Stimulated activated CD8-positive, alpha-beta memory T cell treated with anti-CD3 and anti-CD28 coated beads, Interleukin-7, amount 100 ng/mL, for 48 hours (primary cell): ENCODE measurements around the gene CELSR2.

ENCODE experiments used
- DNase-seq, 2 donors: peaks; one replicate each; pipeline ENCODE4 v3.0.0-alpha.2; 2020; ENCODE audit warnings: low read depth in 1 of 2; ENCODE audit errors: extremely low read depth in 1 of 2

The CELSR2 gene

DNA sequence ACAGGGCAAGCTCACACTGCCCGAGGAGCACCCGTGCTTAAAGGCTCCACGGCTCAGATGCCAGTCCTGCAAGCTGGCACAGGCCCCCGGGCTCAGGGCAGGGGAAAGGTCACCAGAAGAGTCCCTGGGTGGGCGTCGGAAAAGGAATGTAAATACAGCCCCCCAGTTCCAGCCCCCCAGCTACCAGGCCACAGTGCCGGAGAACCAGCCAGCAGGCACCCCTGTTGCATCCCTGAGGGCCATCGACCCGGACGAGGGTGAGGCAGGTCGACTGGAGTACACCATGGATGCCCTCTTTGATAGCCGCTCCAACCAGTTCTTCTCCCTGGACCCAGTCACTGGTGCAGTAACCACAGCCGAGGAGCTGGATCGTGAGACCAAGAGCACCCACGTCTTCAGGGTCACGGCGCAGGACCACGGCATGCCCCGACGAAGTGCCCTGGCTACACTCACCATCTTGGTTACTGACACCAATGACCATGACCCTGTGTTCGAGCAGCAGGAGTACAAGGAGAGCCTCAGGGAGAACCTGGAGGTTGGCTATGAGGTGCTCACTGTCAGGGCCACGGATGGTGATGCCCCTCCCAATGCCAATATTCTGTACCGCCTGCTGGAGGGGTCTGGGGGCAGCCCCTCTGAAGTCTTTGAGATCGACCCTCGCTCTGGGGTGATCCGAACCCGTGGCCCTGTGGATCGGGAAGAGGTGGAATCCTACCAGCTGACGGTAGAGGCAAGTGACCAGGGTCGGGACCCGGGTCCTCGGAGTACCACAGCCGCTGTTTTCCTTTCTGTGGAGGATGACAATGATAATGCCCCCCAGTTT, 1.3 kb downstream of the CELSR2 start:
- no peak for DNase-seq

DNA sequence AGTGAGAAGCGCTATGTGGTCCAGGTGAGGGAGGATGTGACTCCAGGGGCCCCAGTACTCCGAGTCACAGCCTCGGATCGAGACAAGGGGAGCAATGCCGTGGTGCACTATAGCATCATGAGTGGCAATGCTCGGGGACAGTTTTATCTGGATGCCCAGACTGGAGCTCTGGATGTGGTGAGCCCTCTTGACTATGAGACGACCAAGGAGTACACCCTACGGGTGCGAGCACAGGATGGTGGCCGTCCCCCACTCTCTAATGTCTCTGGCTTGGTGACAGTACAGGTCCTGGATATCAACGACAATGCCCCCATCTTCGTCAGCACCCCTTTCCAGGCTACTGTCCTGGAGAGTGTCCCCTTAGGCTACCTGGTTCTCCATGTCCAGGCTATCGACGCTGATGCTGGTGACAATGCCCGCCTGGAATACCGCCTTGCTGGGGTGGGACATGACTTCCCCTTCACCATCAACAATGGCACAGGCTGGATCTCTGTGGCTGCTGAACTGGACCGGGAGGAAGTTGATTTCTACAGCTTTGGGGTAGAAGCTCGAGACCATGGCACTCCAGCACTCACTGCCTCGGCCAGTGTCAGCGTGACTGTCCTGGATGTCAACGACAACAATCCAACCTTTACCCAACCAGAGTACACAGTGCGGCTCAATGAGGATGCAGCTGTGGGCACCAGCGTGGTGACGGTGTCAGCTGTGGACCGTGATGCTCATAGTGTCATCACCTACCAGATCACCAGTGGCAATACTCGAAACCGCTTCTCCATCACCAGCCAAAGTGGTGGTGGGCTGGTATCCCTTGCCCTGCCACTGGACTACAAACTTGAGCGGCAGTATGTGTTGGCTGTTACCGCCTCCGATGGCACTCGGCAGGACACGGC, 2.2 kb downstream of the CELSR2 start:
- no peak for DNase-seq

DNA sequence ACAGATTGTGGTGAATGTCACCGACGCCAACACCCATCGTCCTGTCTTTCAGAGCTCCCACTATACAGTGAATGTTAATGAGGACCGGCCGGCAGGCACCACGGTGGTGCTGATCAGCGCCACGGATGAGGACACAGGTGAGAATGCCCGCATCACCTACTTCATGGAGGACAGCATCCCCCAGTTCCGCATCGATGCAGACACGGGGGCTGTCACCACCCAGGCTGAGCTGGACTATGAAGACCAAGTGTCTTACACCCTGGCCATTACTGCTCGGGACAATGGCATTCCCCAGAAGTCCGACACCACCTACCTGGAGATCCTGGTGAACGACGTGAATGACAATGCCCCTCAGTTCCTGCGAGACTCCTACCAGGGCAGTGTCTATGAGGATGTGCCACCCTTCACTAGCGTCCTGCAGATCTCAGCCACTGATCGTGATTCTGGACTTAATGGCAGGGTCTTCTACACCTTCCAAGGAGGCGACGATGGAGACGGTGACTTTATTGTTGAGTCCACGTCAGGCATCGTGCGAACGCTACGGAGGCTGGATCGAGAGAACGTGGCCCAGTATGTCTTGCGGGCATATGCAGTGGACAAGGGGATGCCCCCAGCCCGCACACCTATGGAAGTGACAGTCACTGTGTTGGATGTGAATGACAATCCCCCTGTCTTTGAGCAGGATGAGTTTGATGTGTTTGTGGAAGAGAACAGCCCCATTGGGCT, 3.0 kb downstream of the CELSR2 start:
- DNase-seq: no peak

DNA sequence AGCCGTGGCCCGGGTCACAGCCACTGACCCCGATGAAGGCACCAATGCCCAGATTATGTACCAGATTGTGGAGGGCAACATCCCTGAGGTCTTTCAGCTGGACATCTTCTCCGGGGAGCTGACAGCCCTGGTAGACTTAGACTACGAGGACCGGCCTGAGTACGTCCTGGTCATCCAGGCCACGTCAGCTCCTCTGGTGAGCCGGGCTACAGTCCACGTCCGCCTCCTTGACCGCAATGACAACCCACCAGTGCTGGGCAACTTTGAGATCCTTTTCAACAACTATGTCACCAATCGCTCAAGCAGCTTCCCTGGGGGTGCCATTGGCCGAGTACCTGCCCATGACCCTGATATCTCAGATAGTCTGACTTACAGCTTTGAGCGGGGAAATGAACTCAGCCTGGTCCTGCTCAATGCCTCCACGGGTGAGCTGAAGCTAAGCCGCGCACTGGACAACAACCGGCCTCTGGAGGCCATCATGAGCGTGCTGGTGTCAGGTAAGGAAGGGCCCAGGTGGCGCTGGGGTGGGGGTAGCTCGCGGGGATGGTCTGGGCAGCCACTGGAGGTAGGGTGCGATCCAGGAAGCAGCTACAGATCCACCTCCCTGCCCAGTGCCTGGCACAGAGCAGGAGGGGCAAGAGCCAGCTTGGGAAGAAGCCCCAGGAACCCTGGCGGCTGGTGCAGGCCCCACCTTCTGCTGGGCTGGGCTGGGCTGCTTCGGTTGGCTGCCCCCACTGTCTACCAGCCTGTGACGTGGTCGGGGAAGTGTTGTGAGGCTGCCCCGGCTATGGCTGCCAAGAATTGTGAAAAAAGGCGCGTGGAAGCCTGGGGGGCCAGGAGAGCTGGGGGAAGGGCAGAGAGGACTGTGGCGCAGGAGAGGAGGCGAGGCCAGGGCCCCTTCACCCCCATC, 3.8 kb downstream of the CELSR2 start:
- no peak for DNase-seq

DNA sequence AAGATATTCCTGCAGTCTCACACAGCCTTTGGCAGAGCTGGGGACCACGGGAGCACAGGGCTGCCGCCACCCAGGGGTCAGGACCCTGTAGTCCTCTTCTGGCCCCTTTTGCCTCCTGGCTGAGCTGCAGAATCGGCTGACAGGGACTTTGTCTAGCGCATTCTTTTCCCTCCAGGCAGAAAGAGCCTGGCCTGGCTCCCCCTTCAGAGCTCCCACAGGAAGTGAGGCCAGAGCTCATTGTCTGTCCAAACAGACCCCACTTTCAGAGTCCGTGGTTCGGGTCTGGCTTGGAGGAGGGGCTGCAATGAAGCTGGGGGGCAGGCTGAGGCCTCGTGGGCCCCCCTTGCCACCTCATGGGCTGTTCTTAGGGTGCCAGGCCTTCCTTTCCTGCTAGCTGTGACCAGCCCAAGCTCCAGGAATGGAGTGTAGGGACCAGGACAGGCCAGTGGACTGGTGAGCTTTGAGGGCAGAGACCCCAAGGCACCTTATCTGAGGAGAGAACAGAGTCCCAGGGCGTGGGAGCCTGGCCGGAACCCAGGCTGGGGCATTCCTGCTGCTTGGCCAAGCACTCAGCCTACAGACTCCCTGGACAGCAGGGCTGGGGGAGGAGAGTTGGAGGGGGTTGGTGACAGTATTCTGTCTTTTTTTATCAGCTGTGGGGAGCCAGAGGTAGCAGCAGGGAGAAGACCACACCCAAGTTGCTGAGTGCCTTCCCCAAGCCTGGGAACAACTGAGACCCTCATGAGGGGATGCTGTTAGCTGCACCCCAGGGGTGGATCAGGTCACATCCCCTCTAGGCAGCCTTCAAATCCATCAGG, 4.7 kb downstream of the CELSR2 start:
- DNase-seq: no peak

DNA sequence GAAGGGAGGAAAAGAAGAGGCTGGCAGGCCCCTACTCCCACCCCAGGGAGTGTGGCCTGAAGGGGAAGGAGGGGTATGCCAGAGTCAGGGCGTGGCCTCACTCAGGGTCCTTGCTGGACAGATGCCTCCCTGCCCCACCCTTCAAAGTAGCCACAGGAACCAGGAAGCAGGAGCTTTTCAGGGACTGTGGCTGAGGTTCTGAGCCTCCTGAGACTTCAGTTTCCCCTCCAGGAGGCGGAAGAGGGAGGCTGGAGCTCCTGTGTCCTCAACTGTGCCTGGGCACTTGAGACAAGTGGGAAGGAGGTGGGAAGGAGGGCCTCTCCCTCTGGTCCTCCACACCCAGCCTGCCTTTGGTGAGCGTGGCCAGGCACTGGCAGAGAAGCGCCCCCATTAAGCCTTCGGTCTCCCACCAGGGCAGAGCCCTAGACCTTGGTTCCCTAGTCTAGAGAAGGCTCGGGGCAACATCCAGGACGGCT, 5.3 kb downstream of the CELSR2 start:
- no peak for DNase-seq

DNA sequence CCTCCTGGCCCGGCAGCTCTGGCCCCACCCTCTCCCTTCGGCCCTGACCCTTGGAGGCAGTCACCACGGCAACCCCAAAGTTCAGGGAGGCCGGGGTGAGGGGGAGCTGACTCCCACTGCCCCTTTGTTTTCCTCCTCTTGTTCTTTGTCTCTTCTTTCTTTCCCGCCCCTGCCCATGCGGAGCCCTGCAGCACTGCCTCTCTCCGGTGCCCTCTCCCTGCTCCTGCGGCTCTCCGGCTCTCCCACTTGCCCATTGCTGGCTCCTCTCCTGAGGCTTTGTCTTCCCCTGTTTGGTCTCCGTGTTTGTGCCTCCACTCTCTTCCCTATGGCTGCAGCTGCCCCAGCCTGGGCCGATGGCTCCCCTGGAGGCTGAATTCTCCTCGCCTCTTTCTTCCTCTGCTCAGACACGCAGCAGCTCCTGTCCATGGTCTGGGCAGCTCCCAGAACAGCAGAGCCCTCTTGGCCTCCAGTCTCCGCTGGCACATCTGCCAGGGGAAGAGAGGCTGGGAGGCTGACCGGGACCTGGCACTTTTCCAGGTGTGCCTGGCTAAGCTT, 5.8 kb downstream of the CELSR2 start:
- no peak for DNase-seq

DNA sequence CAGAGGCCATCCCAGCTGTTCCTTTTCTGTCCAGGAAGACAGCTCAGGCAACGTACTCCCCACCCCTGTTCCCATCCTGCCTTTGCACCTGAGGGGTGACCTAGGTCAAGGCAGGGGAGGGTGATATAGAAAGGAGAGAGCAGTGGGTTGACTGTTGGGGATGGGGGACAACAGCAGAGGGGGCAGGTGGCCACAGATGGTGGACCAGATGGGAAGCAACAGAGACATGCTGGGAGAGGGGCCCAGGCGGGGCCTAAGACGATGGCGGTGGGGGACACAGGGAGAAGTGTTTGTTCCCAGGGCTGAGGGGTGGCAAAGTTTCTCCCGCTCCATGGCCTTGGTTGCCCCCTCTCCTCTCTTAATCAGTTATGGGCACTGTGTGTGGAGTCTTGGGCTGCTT, 6.3 kb downstream of the CELSR2 start:
- no peak for DNase-seq

DNA sequence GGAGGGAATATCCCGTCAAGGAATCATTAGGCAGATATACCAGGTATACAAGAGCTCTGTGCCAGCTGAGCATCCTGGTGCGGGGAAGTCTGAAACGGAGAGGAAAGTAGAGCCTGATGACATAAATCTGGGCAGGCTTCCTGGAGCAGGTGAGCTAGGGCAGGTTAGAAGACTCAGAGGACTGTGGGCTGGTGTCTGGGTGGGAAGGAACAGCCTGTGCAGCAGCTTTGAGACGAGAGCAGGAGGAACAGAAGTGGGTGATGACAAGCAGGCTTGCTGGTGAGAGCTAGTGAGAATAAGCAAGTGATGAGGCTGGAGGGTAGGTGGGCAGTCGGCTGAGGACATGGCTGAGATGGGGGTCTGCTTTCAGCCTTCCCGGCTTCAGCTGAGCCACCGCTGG, 6.7 kb downstream of the CELSR2 start:
- DNase-seq: no peak

DNA sequence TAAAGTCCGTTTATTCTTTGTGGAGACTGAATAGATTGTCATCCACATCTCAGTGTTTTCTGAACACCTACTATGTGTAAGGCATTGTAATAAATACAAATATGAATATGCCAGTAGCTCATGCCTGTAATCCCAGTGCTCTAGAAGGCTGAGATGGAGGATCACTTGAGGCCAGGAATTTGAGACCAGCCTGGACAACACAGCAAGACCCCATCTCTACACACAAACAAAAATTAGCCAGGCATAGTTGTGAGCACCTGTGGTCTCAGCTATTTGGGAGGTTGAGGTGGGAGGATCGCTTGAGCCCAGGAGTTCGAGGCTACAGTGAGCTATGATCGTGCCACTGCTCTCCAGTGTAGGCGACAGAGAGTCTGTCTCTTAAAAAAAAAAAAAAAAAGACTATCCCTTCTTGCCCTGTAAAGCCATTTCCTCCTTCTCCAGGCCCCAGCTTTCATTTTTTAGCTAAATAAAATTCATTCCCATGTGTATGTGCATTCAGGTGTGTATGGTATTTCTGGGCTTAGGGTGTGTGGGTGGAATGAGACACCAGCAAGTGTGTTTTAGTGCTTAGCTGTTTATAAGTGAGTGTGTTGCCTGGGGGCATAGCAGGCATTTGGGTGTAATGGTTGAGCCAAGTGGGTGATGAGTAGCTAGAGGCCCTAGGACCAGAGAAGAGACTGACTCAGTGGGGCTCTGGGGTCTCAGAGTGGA, 7.8 kb downstream of the CELSR2 start:
- no peak for DNase-seq

DNA sequence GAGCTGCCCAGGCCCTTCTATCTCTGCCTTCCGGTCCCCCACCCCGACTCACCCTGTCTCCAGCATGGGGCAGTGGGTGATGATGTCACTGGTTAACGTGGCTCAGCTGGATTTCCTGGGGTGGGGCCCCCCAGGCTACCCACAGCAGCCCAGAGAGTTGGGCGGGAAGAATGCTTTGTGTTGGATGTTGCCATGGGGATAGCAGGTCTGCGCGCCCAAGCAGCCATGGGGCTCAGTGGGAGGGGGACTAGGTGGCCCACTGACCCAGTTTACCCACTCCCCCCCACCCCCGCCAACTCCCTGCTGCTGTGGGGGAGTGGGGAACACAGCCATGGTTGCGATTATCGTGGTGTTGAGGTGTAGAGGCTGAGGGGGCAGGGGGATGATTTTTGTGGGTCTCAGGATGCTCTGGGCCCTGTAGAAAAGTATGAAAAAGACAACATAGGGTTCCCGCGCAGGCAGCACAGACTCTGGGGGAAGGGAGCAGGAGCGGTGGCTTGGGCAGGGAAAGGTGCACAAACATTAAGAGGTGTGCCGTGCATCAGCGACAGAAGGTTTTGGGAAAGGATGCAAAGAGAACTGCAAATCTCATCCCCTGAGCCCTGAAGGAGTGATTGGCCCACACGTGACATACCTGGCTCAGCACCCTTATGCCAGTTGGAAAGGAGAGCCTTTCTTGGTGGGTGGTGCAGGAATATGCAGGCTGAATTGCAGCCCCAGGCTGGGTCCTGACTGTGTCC, 8.5 kb downstream of the CELSR2 start:
- DNase-seq: no peak

DNA sequence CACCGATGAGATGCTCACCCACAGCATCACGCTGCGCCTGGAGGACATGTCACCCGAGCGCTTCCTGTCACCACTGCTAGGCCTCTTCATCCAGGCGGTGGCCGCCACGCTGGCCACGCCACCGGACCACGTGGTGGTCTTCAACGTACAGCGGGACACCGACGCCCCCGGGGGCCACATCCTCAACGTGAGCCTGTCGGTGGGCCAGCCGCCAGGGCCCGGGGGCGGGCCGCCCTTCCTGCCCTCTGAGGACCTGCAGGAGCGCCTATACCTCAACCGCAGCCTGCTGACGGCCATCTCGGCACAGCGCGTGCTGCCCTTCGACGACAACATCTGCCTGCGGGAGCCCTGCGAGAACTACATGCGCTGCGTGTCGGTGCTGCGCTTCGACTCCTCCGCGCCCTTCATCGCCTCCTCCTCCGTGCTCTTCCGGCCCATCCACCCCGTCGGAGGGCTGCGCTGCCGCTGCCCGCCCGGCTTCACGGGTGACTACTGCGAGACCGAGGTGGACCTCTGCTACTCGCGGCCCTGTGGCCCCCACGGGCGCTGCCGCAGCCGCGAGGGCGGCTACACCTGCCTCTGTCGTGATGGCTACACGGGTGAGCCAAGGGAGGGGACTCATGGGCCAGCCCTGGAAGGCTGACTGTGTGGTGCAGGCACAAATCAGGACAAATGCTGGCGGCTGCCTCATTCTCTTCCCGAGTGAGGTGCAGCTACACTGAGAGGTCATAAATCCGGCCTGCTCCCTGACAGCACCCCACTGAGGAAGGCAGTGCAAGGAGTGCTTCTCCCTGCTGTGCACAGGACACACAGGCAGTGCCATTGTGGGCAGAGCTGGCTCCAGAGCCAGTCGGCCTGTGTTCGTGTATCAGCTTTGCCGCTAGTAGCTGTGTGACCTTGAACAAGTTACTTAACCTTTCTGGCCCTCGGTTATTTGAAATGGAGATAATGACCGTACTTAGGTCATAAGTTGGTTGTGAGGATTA, 9.4 kb downstream of the CELSR2 start:
- DNase-seq: no peak

DNA sequence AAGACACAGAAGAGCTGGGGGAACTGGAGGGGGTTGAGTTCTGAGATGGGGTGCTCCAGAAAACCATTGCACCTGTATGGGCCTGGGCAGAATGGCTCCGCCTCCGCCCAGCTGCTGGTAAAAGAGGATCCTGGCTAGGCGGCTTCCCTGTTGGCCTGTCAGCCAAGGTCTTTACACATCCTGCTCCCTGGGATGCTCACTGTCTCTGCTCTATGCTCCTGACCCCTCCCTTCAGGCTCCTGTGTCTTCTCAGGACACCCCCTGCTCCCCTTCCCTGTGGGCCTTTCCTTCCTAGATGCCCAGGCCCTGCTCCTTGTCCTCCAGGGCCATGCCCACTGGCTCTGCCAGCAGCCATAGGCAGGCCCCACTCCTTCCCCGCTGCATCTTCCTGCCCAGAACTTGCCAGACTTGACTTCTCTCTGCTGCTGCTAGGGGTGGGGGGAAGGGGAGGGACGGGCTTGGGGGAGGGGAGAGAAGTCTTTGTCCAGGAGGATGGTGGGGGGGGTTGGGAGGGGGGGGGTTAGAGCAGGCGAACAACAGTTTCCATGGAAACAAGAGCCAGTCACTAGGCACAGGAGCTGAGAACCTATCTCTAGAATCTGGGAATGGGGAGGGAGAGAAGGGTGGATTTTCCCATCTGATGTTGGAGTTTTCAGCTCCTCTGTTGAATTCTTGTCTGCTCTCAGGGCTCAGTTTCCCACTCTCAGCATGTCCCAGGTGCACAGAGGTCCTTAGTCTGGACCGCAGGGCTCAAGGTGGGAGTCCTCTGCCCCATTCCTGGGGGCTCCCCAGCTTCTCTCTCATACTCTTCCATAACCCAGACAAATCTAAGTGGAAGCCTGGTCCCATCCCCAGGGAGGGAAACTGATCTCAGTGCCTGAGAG, 10.6 kb downstream of the CELSR2 start:
- DNase-seq: no peak

DNA sequence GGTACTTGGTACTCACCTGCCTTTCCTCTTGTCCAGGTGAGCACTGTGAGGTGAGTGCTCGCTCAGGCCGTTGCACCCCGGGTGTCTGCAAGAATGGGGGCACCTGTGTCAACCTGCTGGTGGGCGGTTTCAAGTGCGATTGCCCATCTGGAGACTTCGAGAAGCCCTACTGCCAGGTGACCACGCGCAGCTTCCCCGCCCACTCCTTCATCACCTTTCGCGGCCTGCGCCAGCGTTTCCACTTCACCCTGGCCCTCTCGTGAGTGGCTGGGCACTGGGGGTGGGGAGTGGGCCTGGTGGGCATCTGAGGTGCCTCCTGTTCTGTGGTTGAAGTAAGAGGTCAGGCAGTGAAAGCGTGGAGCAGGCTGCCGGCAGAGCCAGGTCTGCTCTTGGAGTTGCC, 11.7 kb downstream of the CELSR2 start:
- no peak for DNase-seq

DNA sequence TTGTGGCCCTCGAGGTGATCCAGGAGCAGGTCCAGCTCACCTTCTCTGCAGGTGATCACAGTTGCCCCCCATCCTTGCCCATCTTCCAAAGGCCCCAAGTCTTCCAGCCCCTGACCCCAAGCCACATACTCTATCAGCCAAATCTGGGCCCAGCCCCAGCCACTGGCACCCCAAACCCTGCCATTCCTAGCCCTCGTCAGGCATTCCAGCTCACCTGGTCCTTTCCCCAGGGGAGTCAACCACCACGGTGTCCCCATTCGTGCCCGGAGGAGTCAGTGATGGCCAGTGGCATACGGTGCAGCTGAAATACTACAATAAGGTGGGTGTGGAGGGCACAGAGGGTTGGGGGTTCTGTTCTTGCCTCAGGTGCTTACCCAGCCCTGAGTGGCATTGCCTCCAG, 12.2 kb downstream of the CELSR2 start:
- DNase-seq: no peak
